Measurements from ENCODE around the gene USP17L20.
"Not testable (repeated sequence)": the region's sequence is repeated elsewhere in the genome, so short reads cannot be mapped to it uniquely, and the experiment has no call there.

DNA sequence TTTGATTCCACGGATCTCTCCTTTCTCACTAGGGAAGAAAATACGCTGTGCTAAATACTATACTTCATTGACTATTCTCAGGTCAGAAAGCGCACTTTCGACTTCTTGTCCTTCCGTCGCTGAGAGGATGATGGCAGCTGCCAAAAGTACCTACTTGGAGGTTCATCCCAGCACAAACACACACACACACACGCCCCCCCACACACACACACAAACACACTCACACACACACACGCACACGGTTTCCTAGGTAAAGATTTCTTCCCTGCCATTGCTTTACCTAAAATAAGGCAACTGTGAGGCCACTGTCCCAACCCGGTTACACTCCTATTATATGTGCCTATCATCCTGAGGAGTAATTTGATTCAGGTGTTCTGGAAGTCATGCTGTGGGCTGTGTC, 13.8 kb downstream of the USP17L20 start:
- TF ChIP-seq EZH2 (IDR thresholded peaks at IDR 0.05; ENCODE audit: low read depth), result not testable (repeated sequence)
- TF ChIP-seq, protein P1, sequence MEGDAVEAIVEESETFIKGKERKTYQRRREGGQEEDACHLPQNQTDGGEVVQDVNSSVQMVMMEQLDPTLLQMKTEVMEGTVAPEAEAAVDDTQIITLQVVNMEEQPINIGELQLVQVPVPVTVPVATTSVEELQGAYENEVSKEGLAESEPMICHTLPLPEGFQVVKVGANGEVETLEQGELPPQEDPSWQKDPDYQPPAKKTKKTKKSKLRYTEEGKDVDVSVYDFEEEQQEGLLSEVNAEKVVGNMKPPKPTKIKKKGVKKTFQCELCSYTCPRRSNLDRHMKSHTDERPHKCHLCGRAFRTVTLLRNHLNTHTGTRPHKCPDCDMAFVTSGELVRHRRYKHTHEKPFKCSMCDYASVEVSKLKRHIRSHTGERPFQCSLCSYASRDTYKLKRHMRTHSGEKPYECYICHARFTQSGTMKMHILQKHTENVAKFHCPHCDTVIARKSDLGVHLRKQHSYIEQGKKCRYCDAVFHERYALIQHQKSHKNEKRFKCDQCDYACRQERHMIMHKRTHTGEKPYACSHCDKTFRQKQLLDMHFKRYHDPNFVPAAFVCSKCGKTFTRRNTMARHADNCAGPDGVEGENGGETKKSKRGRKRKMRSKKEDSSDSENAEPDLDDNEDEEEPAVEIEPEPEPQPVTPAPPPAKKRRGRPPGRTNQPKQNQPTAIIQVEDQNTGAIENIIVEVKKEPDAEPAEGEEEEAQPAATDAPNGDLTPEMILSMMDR (conservative IDR thresholded peaks at IDR 0.05), result not testable (repeated sequence)
